Measurements from ENCODE around the gene DGKB.

The DGKB gene

DNA sequence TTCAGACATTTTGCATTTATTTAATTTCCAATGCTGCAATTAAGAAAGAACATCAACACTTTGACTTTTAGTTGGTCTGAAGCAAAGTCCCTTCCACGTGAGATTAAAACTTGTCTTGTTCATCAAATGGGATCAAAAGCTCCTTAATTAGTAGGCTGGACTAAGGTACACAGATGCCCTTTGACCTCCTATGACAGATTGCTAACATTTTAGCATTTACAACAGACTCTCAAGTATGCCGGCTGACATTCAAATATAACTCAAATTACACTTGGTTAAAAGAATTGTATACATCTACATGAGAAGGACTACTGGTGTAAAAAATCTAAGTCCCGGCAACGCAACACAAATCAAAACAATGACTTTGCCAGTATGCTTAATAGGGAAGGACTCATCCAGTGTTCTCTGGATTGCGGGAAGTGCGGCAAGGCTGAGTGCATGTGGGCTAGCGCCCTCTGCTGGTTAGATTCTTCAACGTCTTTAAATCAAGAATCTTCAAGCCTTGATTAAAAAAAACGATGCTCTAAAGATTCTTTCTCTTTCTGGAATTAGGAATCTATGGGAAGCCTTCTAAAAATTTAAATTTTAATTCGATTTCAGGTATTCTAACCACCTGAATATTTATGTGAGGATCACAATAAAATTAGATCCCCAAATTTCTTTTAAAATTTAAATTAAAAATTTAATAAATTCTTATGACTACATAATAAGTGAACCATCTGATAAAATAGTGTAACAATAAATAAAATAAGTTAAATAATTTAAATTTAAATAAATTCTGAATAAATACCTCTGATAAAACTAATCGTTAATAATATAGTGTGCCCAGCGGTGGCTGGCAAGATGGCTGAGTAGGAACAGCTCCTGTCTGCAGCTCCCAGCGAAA lies 444.7 kb downstream of the DGKB start:
- peak; percentile 64 for DNase-seq (ENCODE audit: low spot score)

DNA sequence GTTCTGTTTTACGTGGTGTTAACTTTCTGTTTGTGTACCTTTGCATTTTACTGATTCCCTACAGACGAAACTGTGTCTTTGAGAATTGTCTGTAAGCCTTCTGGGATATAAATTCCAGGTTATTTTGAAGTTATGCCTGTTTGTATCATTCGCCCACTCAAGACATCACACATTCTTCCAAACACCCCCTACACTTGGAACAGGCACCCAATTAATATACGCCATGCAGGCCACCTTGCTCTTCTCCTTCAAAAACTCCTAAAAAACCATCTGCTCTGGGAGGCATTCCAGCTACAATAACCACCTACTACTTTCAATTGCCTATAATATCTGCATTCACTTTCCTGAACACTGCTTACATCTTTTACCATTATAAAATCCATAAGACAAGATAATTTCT lies 453.3 kb downstream of the DGKB start:
- no peak for DNase-seq (ENCODE audit: low spot score)

DNA sequence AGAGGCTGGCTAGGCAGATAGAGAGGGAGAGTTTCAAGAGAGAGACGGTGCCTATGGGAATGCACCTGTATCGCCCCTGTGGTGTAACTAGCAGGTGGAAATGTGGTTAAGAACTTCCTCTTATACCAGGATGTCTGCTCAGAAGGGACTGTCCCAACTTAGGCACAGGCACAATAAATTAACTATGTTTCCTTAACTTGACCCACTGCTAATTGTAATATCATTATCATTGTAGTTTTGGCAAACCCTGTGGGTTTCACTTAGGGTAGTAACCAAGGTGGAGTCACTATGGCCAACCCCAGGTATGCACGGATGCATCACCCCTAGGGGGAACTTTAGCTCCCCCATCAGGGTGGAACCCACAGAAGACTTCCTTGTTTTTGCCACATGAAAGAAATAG lies 455.7 kb downstream of the DGKB start:
- no peak for DNase-seq (ENCODE audit: low spot score)

DNA sequence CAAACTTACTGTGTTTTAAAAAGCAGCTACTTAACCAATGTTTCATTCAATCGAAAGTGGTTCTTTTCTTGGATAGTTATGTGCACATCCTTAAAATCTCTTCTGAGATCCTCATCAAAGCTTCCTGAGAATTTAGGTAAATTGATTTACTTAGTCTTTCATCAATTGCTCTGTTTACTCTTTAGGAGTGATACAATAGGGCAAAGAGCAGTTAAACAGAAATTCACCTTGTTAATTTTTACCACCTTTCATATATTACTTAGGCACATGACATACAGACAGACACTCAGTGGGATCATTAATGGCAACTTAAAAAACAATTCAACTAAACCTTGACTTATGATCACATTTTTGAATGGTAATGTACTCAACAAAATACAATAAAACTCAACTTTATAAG lies 456.3 kb downstream of the DGKB start:
- DNase-seq (ENCODE audit: low spot score) = no peak

DNA sequence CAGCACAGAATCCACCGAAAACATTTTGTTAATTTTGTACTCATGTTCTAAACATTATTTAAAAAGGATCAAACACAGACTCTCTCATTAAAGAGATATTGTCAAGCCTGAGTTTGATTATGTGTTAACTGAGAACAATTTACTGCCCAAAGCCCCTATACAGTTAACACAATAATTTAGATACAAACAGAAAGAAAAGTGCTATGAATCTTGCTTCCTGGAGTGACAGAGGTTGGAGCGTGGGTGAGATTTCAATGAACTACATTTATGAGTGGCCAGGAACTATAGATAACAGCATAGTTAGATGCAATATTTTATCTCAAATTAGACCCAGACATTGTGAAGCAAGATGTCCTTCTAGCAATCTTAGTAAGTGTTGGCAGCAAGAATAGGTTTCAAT lies 464.2 kb downstream of the DGKB start:
- DNase-seq (ENCODE audit: low spot score) = no peak

DNA sequence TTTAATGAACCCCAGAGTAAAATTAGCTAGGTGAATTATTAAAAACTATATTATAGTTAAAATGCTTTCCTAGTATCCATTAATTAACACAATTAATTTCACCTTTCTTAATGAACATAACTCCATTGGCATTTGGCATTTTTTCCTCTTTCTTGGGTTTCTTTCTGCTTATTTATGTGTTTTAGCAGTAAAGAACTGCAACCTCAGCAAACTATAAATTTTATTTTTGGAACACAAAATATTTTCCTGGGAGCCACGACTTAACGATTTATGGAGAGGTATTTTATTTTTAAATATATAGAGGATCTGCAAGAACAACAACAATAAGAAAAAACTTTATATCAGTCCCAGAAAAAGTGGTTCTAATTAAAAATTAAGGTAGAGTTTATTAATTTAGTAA lies 465.7 kb downstream of the DGKB start:
- no peak for DNase-seq (ENCODE audit: low spot score)

DNA sequence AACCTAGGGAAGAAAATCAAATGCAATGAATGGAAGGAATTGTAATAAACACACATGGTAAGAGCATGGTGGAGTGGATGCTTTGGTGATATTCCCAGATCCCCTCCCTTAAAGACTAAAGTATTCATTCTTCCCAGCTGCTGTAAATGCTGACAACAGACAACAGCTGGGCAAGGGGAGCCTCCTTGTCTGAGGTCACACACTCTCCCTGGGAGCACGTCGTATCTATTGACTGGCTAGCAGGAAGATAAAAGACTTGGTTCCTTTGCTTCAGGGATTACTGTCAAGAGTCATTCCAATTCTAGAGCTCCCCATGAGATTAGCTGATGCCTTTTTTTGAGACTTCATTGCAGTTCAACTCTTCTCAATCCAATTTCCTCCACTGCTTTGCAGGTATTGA lies 469.6 kb downstream of the DGKB start:
- no peak for DNase-seq (ENCODE audit: low spot score)

DNA sequence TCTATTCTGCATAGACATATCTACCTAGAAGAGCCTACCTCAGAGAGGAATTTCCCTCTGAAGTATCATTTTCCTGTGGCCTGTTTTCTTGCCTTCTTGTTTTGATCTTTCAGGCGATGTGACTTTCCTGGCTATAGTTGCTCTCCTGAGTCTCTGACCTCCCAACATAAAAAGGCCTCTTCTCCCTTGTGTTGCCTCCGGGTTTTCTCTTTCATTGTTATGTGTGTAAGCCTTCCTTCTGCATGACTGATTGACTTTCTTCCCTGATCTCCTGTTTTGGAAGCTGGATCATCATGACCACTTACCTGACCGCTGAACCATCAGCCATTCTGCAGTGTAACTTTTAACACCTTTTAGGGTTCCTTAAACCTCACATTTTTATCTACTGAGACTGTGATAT lies 471.6 kb downstream of the DGKB start:
- no peak for DNase-seq (ENCODE audit: low spot score)

DNA sequence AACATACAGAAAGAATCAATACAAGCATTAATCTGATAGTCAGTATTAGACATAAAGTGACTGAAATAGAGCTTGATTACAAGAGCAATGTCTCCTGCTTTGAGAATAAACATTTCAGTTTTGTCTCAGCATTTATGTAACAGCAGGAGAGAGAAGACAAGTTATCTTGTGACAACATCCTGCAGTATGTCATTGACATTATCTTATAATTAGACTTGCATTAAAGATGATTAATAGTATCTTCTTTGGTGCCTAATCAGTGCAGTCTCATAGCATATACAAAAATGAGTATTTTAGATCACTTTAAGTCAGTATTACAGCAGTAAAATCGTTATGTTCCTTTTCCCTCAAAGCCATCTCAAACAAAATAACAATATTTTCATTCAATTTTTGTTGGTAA lies 477.0 kb downstream of the DGKB start:
- no peak for DNase-seq (ENCODE audit: low spot score)

DNA sequence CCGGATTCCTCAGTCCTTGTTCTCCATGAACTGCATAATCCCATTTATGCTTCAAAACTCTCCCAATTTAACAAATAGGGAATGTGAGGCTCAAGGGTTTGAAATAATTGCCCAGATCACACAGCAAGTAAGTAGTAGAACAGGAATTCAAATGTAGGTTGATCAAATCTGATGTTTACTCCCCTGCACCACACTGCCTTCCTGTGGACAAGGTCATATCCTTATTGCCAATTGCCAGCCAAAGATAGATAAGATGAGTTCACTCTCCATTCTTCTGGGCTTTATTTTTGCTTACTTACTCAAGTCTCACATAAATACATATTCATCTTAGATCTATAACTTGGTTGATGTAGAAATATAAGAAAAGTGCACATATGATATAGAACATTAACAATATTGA lies 477.9 kb downstream of the DGKB start:
- DNase-seq (ENCODE audit: low spot score) = no peak

DNA sequence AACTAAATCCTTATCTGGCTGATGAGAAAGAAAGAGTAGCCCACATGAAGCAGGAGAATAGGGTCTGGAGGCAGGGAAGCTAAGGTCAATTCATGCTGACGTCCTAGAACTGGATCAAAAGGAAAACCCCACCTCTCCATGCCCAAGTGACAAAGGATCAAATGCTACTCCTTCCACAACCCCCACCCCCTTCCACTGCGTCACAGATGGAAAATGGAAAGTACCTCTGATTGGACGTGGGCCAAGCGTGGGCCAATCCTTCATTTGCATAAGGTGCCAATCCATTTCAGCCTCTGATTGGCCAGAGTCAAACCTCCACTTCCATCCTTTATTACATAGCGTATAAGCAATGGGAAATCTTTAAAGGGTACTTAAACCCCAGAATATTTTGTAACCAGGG lies 481.8 kb downstream of the DGKB start:
- DNase-seq (ENCODE audit: low spot score) = no peak

DNA sequence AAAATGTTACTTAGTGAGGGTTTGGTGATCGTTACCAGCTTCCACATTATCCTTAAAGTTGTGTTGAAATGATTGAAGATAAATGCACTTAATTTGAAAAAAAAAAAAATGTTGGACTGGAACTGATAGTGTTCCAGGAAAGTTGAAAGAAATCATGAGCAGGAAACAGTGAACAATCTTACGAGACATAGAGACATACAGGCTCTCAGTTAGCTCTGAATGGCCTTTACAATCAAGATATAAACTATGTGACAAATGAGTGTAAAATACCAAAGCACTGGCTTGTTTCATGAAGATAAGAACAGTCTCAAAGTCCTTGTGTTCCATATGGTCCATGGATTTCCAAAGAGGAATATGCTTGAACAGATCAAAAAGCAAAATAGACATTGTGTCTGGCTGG lies 483.0 kb downstream of the DGKB start:
- DNase-seq (ENCODE audit: low spot score) = no peak

DNA sequence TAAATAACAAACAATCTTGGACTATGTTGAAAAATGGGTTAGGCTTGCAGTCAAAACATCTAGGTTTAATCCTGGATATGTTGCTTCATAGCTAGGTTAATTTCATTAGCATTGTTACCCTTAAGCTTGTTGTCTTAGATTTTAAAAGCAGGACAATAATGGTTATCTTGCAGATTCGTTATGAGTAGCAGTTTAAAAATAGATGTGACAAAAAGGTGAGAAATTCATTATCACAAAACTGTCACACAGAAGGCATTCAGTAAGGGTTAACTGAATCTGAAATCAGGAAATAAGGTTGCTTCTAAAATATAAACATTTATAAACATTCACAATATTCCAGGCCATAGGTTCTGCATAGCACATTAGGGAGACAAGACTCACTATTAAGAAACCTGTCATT lies 483.9 kb downstream of the DGKB start:
- no peak for DNase-seq (ENCODE audit: low spot score)

DNA sequence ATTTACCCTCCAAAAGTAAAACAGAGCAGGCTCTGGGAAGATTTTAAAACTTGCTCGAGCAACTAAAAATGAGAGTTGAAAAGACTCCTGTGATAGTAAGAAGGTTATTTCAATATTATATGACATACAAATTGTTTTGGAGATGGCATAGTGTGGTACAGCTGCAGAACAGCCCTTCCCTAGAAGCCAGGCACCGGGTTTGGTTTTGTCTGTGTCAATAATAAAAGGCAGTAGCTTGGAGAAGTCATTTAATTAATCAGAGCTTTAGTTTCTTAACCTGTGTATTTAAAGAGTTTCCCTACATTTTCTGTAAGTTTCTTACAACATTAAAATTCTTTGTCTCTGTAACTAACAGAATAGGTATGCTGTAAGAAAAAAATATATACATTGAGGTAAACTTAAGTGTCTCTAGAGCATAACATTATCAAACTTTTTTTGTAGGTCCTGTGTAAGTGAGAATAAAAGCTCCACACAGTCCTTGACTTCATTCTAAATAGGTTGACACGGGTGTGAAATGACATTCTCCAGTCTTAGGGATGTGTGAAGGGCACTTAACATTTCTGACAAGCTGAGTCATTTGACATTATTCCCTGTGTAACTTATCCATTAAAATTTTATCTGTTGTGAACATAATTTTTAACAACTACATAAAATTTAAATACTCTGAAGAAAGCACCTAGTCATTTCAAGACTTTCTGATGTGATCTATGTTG lies 488.1 kb downstream of the DGKB start:
- no peak for DNase-seq (ENCODE audit: low spot score)

DNA sequence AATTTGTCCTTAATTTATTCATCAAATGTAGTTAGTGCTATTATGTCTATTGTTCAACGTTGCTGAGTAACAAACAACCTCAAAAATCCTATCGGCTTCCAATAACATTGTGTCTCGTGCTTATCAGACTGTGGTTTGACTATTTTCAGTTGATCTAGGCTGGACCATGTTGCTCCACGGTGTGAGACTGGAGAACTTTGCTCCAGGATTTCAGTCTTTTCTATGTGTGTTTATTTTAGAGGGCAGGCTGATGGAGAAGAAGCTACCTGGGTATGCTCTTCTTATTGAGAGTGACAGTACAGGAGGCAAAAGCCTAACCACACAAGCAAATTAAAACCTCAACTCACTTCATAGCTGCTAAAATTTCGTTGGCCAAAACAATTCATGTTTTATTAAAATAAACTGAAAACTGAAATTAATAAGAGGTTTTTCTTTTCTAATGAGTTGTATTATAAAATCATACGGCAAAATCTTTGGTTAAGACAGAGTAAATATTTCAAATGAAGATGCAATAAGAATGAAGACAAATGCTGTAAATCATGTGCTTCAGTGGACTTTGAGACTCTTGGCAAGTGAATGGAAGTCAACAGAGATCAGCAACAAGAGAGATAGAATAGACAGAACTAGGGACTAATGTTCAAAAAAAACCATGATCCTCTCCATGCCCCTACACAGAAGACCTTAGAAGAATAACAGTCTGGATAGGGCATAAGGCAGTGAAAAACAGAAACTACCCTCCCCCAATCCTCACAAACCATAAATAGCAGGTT lies 495.1 kb downstream of the DGKB start:
- no peak for DNase-seq (ENCODE audit: low spot score)

DNA sequence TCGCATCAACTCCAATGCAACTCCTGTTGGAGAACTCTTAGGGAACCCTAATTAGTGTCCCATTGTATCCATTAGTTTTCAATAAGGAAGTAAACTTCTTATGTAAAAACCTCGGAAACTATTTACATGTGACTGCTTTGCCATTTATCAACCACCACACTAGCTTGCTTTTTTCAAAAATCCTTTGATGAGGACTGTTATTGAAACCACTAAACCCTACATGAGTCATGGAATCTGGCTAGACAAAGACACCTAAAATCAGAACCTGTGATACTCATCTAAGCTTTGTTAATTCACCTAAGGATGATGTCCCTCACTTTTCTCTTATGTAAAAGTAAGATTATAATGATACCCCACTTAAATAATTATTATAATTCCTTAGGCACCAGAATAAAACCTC lies 499.0 kb downstream of the DGKB start:
- no peak for DNase-seq (ENCODE audit: low spot score)

DNA sequence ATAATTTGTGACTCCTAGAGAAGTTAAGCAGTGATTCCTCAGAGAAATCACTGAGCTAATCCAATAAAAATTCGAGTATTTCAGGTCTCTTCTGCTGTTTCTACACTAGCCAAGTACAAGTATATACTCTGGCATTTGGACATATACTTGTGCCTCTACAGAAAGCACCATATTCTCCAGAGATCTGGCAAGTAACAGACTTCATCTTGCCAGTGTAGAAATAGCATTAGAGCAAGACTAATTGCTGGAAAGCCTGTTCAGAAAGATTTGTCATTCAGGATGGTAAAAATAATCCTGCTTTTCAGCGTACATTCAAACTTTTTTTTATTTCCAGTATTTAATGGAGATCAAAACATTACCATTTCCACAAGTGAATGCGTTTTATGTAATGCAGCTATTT lies 502.3 kb downstream of the DGKB start:
- no peak for DNase-seq (ENCODE audit: low spot score)

DNA sequence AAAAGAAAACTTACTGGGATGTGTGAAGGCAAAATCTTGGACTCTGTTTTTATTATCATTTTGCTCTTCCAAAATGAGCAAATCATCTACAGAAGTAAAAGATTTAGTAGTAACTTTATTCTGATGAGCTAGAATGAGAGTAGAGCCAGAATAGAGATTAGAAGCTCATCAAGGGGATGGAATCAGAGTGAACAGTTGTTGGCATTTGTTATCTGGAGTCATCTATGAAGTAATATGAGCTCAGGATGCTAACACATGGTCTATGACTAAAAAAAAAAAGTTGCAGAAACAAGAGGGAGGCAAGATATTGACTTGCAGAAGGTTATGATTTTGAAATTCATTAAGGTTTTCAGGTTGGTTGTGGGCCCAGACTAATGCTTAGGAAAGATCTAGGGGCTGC lies 504.0 kb downstream of the DGKB start:
- DNase-seq (ENCODE audit: low spot score) = no peak

DNA sequence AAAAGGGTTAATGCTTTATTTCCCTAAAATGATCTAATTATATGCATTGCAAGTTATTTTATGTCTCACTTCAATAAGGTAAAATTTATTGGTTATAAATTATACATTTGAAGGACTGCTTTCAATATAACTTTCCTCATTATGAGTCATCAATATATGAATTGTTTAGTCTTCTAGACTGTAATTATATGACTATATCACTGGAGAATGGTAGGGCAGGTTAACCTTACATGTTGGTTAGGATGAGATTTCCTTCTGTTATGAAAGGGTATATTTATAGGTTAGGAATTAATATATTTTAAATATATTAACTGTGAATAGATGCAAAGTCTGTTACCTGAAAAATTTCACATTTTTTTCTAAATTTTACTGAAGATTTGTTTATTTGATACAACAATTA lies 506.7 kb downstream of the DGKB start:
- DNase-seq (ENCODE audit: low spot score) = no peak

DNA sequence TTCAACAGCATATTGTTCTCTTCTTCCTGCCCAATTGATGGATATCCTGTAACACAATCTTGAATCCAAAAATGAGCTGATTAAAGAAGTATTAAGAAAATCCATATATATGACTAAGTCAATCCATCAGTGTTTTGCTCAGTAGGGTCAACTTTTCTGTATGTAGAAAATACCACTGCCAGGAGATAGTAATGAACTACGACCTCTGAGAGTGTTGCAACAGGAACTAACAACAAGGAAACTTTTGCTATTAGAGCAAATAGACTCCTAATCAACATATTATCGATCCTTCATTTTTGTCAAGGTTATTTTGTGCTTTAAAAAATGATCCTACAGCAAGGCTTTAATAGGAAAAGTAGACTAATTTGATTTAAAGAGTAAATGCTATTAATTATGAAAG lies 507.8 kb downstream of the DGKB start:
- no peak for DNase-seq (ENCODE audit: low spot score)

DNA sequence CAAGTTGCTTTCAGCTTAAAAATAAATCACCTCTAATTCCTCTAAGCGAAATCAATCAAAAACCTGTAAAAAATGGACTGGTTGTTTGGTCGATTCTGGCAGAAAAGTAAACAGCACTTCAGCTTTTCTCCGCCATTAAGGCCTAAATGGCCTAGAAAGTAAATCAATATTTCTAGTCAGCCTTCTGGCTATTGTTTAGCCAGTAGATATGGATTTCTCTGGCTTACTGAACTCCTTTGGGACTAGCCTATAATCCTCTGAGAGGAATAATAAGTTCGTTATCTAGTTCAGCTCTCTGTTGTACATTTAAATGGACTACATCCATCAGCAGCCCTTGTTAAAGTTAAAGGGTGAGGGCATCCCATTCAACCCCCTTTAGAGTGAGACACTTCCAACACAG lies 513.0 kb downstream of the DGKB start:
- no peak for DNase-seq (ENCODE audit: low spot score)

DNA sequence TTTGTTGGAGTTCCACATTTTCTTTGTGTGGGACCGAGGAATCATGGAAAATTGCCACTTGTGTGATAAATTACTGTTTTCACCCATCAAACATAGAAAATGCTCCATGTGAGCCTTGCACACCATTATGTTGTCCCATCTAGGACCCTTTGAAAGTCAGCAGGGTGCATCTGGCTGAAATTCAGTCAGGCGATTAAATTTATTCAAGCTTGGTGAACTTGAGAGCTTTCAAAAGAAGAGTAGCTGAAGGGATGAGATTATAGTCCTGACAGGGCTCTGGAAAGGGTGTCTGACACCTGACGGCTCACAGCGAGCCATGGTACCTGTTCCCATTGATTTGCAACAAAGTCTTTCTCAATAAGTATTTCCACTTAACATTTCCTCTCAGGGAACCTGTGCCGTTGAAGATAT lies 513.4 kb downstream of the DGKB start:
- DNase-seq (ENCODE audit: low spot score) = no peak

DNA sequence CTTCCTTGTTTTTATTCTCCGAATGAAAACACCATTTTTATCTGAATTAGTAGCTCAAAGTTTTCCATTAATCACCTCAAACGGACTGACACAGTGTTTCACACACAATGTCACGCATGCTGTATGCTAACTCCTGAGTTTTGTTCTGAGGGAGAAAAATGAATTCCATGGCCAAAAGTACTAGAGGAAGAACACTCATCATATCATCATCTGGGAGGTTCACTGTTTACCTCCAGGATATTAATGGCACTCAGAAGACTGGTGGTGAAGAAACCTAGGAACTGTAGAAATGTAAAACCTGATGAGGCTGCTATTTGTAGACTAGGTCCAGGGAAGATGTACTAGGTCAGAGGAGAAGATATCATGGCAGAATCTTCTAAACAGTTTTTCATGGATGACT lies 517.5 kb downstream of the DGKB start:
- DNase-seq (ENCODE audit: low spot score) = no peak

Measured in globus pallidus (tissue), 1 donor.